ENCODE results near the gene PANX3. TPM values are rescaled to one million over a fixed set of nuclear protein-coding genes. Genes with fewer than 3 reads are reported as not detected.

The PANX3 gene
- total and polyA plus RNA-seq, 10 of the 15 experiments (the other 5 are each of a cell fraction or from before 2014, with no cell fraction given), result not detected

GRCh38 chr11:124600621-124601320 lies 10.5 kb upstream of the PANX3 start:
- WGBS (ENCODE audit: insufficient coverage, insufficient replicate concordance, low lambda C conversion rate, missing lambda C conversion rate), result 47% methylated on average over 5 of the region's 5 CpGs
- CTCF ChIA-PET, result no interaction called here
- Histone ChIP-seq H3K27me3 (replicated peaks in 1 of 2; ENCODE audit: control insufficient read depth in 2 of 2, insufficient read depth in 2 of 2, low read length in 1 of 2) (no peaks in the 10 kb centered on the region; a peak in 1 of 4 replicates), H3K9me3 (replicated peaks; ENCODE audit: control insufficient read depth, insufficient read depth, low read length) (no peaks in the 10 kb centered on the region), H2AFZ (ENCODE audit: control insufficient read depth, low read depth, low read length) (no peak overlapping the region), H3K9ac (ENCODE audit: control insufficient read depth, insufficient read depth, low read length) (no peak overlapping the region), H3K4me1 (ENCODE audit: control insufficient read depth, insufficient read depth, low read length) (no peaks in the 10 kb centered on the region), H3K4me2 (ENCODE audit: control insufficient read depth, insufficient read depth) (no peak overlapping the region), H3K36me3 (ENCODE audit: control insufficient read depth in 2 of 2, insufficient read depth in 2 of 2, low read length in 1 of 2) (no peaks in the 10 kb centered on the region), H4K20me1 (ENCODE audit: control insufficient read depth, insufficient read depth) (no peaks in the 10 kb centered on the region), H3K27ac (ENCODE audit: control insufficient read depth, insufficient read depth) (no peak overlapping the region), H3K4me3 (no peak overlapping the region), H3K79me2 (ENCODE audit: control insufficient read depth, insufficient read depth, low read length) (no peaks in the 10 kb centered on the region)
- in situ Hi-C loops (cut with MboI) (no loop called here), intact Hi-C loops (cut with micrococcal nuclease; ENCODE audit: unreplicated experiment) (no loop called here)
- BruUV-seq (replicated peaks), result no TSS peak
- POLR2A ChIA-PET, result no interaction called here
- SMC1A ChIA-PET (ENCODE audit: uncharacterized antibody, unreplicated experiment), result no interaction called here
- no peak for DNase-seq (ENCODE audit: low read depth, low spot score)
- RAD21 ChIA-PET (ENCODE audit: unreplicated experiment), result no interaction called here
- TF ChIP-seq WRNIP1 (IDR thresholded peaks at IDR 0.05; ENCODE audit: borderline replicate concordance, low read depth, low read length) (no peak), ZBTB33 (IDR thresholded peaks at IDR 0.05) (no peak), USF2 (IDR thresholded peaks at IDR 0.05; ENCODE audit: borderline replicate concordance, low read depth, low read length) (no peak), PKNOX1 (IDR thresholded peaks at IDR 0.05) (no peak), HSF1 (IDR thresholded peaks at IDR 0.05; ENCODE audit: low read depth, low read length) (no peak)
- ATAC-seq, result no peak
- no peak for FAIRE-seq

All from GM12878 (cell line).